ENCODE measurements around the gene MAPKBP1.

Gene MAPKBP1

GRCh38 chr15:41852736-41853590 is 78.7 kb downstream of the MAPKBP1 start:
- no peak for DNase-seq

GRCh38 chr15:41853831-41854230 is 79.5 kb downstream of the MAPKBP1 start:
- no peak for DNase-seq

GRCh38 chr15:41854443-41854842 is 80.2 kb downstream of the MAPKBP1 start:
- DNase-seq, result no peak

GRCh38 chr15:41855261-41855961 is 81.1 kb downstream of the MAPKBP1 start:
- no peak for DNase-seq

GRCh38 chr15:41856262-41856661 is 82.0 kb downstream of the MAPKBP1 start:
- no peak for DNase-seq

- no peak for DNase-seq
Measured at GRCh38 chr15:41856716-41857115, 82.4 kb downstream of the MAPKBP1 start.

- no peak for DNase-seq
Measured at GRCh38 chr15:41857316-41857715, 83.0 kb downstream of the MAPKBP1 start.

GRCh38 chr15:41858756-41859155 is 84.5 kb downstream of the MAPKBP1 start:
- no peak for DNase-seq

- DNase-seq, result no peak
Measured at GRCh38 chr15:41860049-41860828, 86.0 kb downstream of the MAPKBP1 start.

- DNase-seq, result no peak
Measured at GRCh38 chr15:41861736-41862356, 87.6 kb downstream of the MAPKBP1 start.

- no peak for DNase-seq
Measured at GRCh38 chr15:41862515-41863116, 88.3 kb downstream of the MAPKBP1 start.

GRCh38 chr15:41865490-41866055 is 91.3 kb downstream of the MAPKBP1 start:
- no peak for DNase-seq

- DNase-seq, result no peak
Measured at GRCh38 chr15:41866263-41866703, 92.0 kb downstream of the MAPKBP1 start.

GRCh38 chr15:41866872-41867579 is 92.7 kb downstream of the MAPKBP1 start:
- DNase-seq, result no peak

GRCh38 chr15:41868321-41868720 is 94.0 kb downstream of the MAPKBP1 start:
- DNase-seq, result no peak

GRCh38 chr15:41869770-41870688 is 95.7 kb downstream of the MAPKBP1 start:
- no peak for DNase-seq

- peak; percentile 81 for DNase-seq
Measured at GRCh38 chr15:41870689-41871081, 96.4 kb downstream of the MAPKBP1 start.

GRCh38 chr15:41871175-41871905 is 97.1 kb downstream of the MAPKBP1 start:
- DNase-seq, result no peak

GRCh38 chr15:41872166-41872747 is 98.0 kb downstream of the MAPKBP1 start:
- no peak for DNase-seq
